HG03060 (cell line): ENCODE results near the gene RABEP2.
A peak's percentile ranks its signal among the peaks of the same experiment; 100 is the strongest.
"Not testable (repeated sequence)": the region's sequence is repeated elsewhere in the genome, so short reads cannot be mapped to it uniquely, and the experiment has no call there.

Experiments used
- ATAC-seq: cut with Tn5 transposase; IDR thresholded peaks from one replicate; pipeline ENCODE4 v1.9.1; 2021; ENCODE audit warnings: low read depth, moderate number of reproducible peaks; ENCODE audit not compliant: unreplicated experiment

The RABEP2 gene

DNA sequence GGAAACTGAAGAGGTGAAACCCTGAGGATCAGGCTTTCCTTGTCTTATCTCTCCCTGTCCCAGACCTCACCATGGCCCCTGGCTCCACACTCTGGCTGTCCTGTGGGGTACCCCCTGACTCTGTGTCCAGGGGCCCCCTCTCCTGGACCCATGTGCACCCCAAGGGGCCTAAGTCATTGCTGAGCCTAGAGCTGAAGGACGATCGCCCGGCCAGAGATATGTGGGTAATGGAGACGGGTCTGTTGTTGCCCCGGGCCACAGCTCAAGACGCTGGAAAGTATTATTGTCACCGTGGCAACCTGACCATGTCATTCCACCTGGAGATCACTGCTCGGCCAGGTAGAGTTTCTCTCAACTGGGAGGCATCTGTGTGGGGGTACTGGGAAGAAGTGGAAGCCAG, 8.1 kb upstream of the RABEP2 start:
- no peak for ATAC-seq

DNA sequence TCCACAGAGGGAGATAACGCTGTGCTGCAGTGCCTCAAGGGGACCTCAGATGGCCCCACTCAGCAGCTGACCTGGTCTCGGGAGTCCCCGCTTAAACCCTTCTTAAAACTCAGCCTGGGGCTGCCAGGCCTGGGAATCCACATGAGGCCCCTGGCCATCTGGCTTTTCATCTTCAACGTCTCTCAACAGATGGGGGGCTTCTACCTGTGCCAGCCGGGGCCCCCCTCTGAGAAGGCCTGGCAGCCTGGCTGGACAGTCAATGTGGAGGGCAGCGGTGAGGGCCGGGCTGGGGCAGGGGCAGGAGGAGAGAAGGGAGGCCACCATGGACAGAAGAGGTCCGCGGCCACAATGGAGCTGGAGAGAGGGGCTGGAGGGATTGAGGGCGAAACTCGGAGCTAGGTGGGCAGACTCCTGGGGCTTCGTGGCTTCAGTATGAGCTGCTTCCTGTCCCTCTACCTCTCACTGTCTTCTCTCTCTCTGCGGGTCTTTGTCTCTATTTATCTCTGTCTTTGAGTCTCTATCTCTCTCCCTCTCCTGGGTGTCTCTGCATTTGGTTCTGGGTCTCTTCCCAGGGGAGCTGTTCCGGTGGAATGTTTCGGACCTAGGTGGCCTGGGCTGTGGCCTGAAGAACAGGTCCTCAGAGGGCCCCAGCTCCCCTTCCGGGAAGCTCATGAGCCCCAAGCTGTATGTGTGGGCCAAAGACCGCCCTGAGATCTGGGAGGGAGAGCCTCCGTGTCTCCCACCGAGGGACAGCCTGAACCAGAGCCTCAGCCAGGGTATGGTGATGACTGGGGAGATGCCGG, 7.5 kb upstream of the RABEP2 start:
- no peak for ATAC-seq

DNA sequence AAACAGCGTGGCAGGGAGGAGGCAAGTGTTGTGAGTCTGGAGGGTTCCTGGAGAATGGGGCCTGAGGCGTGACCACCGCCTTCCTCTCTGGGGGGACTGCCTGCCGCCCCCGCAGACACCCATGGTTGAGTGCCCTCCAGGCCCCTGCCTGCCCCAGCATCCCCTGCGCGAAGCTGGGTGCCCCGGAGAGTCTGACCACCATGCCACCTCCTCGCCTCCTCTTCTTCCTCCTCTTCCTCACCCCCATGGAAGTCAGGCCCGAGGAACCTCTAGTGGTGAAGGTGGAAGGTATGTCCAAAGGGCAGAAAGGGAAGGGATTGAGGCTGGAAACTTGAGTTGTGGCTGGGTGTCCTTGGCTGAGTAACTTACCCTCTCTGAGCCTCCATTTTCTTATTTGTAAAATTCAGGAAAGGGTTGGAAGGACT, 6.8 kb upstream of the RABEP2 start, which contains the start of gene CD19:
TSS of gene CD19 (plus strand) at position 171 of the 425 bp plus-strand sequence. CDS start at position 201, 30 bp downstream.
- no peak for ATAC-seq

- ATAC-seq, result no peak
These were observed 5.6 kb upstream of the RABEP2 start for GRCh38 chr16:28930652-28931051.

- no peak for ATAC-seq
These were observed 5.2 kb upstream of the RABEP2 start for GRCh38 chr16:28930203-28930602.

- ATAC-seq, result no peak
These were observed 2.8 kb upstream of the RABEP2 start for GRCh38 chr16:28927815-28928214.

- ATAC-seq, result not testable (repeated sequence)
These were observed 1.2 kb upstream of the RABEP2 start for GRCh38 chr16:28926284-28926683.

DNA sequence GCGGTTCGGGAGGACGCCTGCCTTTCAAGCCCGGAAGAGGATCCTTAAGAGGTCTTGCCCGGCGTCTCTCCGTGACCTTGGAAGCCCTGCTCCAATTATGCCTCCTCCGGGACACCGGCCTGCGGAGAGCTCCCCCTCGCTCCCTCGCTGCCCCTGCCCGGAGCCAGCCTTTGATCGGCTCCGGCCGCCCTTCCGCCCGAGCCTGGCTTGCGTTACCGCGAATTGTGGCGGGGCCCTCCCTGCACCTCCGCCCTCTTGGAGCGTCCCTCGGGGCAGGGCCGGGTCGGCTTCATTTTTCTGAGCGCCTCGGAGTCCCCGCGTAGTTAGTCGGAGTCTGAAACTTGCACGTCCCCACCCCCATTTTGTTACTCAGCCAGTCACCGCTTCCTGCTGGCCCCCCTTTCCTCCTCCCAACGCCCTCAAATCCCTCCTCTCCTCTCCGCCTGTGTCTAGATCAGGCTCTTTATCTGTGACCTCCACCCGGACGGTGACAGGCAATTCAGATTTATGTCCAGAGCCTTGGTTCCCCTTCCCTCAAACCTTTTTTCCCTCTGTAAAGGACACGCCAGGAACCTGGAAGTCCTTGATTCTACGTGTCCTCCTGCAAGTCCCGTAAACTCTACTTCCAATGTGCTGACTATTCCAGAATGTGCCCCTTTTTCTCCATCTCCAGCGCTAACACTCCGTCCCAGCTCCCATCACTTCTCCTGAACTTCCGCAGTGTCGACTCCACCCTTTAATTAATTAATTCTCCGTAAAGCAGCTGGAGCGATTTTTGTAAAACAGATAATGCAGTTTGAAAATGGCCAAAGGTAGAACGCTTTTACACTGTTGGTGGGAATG, 569 bp upstream of the RABEP2 start:
- ATAC-seq, result peak; percentile 12

DNA sequence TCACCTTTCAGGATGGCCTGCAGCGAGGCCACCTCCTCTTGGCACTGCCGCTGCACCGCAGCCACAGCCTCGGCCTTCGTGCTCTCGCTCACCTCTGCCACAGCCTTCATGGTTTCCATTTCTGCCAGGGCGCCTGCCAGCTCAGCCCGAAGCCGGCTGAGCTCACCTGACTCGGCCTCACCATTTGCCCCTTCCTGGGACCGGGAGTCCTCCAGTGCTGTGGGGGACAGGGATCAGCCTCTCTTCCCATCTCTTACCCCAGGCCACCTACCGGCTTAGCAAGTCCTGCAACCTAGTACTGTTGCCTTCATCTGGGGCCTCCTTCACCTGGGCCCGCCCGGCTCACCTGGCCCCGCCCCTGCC, 658 bp downstream of the RABEP2 start:
- ATAC-seq, result no peak

DNA sequence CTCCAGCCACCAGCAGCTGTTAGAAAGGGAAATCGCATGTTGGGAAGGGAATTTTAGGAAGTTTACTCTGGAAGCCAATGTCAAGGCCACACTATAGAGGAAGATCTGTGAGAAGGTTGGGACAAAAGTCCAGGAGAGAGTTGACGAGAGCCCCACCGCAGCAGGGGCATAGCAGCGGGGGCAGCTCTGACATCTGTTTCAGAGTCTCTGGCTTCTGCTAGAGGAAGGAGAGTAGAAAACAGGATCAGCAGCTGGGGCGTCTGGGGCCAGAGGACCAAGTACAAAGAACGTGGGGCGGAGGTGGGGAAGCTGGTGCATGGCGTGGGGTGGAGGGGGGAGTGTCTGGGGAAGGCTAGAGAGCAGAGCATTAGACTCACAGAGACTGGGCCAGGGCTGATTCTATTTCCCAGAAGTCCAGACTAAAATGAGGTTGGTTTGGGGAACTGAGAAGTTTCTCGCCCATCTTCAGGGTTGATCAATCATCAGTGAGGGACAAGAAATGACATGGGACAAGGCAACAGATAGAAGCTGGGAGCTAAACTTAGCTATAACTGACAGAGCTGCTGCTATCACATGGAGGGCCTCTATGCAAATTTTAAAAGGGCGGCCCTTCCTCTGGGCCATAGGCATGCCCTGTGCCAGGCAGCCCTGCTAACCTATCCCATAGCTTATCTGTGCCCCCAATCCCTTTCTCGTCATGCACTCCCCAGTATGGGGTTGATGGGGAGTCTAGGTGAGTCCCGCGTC, 1.2 kb downstream of the RABEP2 start:
- ATAC-seq, result peak; percentile 44

GRCh38 chr16:28923231-28923587, 1.8 kb downstream of the RABEP2 start:
- ATAC-seq, result no peak

GRCh38 chr16:28918698-28919097, 6.3 kb downstream of the RABEP2 start:
- ATAC-seq, result no peak

DNA sequence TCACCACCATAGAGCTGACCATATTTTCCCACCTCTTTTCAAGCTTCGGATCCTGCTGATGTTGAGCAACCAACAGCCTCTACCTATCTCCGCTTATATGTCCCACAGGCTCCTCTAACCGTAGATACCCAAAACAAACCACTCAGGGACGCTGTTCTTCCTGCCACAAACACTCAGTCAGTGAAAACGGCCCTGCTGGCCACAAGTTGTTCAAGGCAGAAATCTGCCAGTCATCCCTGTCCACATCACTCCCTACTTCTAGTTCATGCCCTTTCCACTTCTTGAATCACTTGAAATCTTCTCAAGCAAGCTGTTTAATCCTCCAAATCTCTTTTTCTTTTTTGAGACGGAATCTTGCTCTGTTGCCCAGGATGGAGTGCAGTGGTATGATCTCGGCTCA, 7.9 kb downstream of the RABEP2 start:
- no peak for ATAC-seq

GRCh38 chr16:28915181-28915580, 9.9 kb downstream of the RABEP2 start:
- no peak for ATAC-seq

DNA sequence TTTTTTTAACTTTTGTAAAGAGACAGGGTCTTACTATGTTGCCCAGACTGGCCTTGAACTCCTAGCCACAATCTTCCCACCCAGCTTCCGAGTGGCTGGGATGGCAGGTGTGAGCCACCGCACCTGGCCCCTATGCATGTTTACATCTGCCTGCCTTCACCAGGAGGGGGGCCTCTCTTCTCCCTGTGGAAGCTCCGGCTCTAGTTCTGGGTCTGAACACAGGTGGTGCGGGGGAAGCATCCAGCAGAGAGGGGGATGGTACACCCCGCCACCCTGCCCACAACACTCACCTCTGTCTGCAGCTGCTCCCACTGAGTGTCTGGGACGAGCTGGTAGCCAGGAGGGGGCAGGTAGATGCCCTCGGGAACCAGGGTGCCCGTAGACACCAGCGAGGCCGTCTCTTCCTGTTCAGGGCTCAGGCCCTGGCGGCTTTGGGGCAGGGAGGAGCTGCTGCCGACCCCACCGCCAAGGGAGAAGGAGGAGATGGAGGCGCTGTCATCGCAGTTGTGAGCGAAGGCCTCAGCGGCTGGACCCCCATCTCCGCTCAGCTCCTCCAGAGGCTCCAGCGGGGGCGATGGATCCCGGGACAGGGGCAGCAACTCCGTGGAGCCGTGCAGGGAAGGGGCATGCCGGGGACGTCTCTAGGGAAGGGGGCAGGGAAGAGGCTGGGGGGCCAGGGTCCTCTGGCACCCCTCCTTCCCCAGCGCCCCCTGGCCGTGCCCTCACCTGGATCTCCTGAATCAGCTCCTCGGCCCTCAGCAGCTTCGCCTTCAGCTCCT, 10.9 kb downstream of the RABEP2 start:
- ATAC-seq, result no peak

DNA sequence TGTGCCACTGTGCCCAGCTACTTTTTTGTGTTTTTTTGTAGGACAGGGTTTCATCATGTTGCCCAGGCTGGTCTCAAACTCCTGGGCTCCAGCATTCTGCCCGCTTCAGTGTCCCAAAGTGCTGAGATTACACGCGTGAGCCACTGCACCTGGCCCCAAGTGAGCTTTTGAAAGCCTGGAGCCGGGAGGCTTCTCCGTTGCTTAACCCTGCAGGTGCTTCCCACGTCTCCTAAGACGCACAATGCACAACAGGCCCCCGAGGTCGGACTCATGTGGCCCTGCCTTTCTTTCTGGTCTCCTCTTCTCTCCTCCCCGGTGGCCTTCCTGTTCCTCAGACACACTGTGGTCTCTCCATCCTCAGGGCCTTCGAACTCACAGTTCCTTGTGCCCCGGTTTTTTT, 12.5 kb downstream of the RABEP2 start:
- ATAC-seq, result no peak

- no peak for ATAC-seq
These were observed 14.7 kb downstream of the RABEP2 start for GRCh38 chr16:28910086-28911031.

DNA sequence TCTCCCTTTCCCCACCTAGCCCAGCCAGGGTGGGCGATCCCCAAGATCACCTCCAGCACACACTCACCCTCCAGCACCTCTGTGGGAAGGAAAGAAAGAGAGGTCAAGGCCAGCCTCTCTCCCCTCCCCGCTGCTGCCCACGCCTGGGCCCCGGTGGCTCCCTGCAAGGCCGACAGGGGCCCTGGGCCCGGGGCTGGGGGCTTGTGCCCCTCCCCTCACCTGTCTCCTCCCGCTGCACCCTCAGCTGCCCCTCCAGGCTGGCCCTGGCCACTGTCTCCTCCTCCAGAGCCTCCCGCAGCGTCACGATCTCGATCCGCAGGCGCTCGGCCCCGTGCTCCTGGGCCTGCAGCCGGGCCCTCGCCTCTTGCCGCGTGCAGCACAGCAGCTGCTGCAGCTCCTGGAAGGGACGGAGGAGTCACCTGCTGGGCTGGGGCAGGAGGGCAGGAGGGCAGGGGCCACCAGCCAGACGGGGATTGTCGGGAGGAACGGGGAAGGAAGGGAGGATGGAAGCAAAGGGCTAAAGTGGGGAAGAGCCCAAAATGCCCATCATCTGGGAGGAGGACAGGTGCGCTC, 19.2 kb downstream of the RABEP2 start:
- no peak for ATAC-seq

DNA sequence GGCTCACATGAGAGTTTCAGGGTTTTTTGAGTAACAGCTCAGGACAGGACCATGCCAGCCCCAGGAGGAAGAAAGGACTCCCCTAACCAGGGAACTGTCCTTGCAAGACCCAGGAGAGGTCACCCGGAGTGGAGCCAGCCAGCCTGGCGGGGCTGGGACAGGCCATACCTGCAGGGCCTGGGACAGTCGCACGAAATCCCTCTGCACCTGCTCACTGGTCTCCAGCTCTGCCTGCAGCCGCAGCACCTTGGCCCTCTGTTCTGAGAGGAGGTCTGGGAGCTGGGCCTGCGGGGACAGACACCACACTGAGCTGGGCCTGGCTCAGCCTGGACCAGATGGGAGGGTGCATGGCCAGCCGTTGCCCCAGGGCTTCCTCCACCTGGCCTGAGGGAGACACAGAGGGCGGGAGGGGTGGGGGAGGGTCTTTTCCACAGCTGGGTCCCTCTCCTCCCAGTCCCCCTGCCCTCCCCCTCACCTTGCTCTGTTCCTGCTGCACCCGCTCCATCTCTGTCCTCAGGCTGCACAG, 19.7 kb downstream of the RABEP2 start:
- no peak for ATAC-seq
